GM21786 (cell line): ENCODE results near the gene EFNB3.

Source experiments
- ATAC-seq: cut with Tn5 transposase; IDR thresholded peaks from one replicate; pipeline ENCODE4 v1.9.1; 2021; ENCODE audit not compliant: unreplicated experiment

Gene EFNB3

GRCh38 chr17:7716901-7717755, 12.1 kb downstream of the EFNB3 start, which contains the start of gene DNAH2:
TSS of gene DNAH2 (plus strand) at chr17:7717744. CDS start at chr17:7719735, 1,991 bp downstream.
- ATAC-seq, result no peak

- no peak for ATAC-seq
Measured at GRCh38 chr17:7717756-7718350, 12.9 kb downstream of the EFNB3 start.

GRCh38 chr17:7719661-7720060, 14.7 kb downstream of the EFNB3 start:
- ATAC-seq, result no peak

- no peak for ATAC-seq
Measured at GRCh38 chr17:7720125-7720524, 15.1 kb downstream of the EFNB3 start.

GRCh38 chr17:7721612-7722011, 16.6 kb downstream of the EFNB3 start:
- ATAC-seq, result no peak

- ATAC-seq, result no peak
Measured at GRCh38 chr17:7727886-7728285, 22.9 kb downstream of the EFNB3 start.

GRCh38 chr17:7729816-7730215, 24.8 kb downstream of the EFNB3 start:
- ATAC-seq, result no peak

- ATAC-seq, result no peak
Measured at GRCh38 chr17:7732981-7733539, 28.1 kb downstream of the EFNB3 start.

- no peak for ATAC-seq
Measured at GRCh38 chr17:7737601-7738000, 32.6 kb downstream of the EFNB3 start.

- ATAC-seq, result no peak
Measured at GRCh38 chr17:7739746-7740145, 34.7 kb downstream of the EFNB3 start.

GRCh38 chr17:7740481-7741001, 35.5 kb downstream of the EFNB3 start:
- no peak for ATAC-seq

GRCh38 chr17:7742729-7743128, 37.7 kb downstream of the EFNB3 start:
- no peak for ATAC-seq

GRCh38 chr17:7744416-7744815, 39.4 kb downstream of the EFNB3 start:
- ATAC-seq, result no peak

GRCh38 chr17:7745748-7746470, 40.9 kb downstream of the EFNB3 start:
- ATAC-seq, result no peak

GRCh38 chr17:7747635-7748071, 42.7 kb downstream of the EFNB3 start:
- no peak for ATAC-seq

- ATAC-seq, result no peak
Measured at GRCh38 chr17:7748076-7748775, 43.2 kb downstream of the EFNB3 start.

- no peak for ATAC-seq
Measured at GRCh38 chr17:7750321-7750821, 45.4 kb downstream of the EFNB3 start.

GRCh38 chr17:7754656-7755055, 49.7 kb downstream of the EFNB3 start:
- ATAC-seq, result no peak

GRCh38 chr17:7755095-7755890, 50.3 kb downstream of the EFNB3 start:
- no peak for ATAC-seq

GRCh38 chr17:7756968-7757367, 52.0 kb downstream of the EFNB3 start:
- ATAC-seq, result no peak
